Endothelial cell of umbilical vein (primary cell): ENCODE measurements around the gene AUH. TPM values are rescaled to one million over a fixed set of nuclear protein-coding genes. Genes with fewer than 3 reads are reported as not detected.

Experiments used
- BruUV-seq: library from RNA; stranded (reverse); fragments of 400-500 nt; replicated peaks from 2 replicates; lab custom pipeline; 2021; lab: Mats Ljungman, UMichigan
- CTCF ChIA-PET: fragments of 300-600, 350-600 bp; sonication (Branson Sonifier 250); formaldehyde crosslinking; loops from one replicate; lab custom pipeline; 2021; ENCODE audit warnings: antibody characterized with exemption, inconsistent platforms; lab: Charles Lee
- POLR2A ChIA-PET: fragments of 300-600, 350-600 bp; sonication (Branson Sonifier 250); formaldehyde crosslinking; loops from one replicate; lab custom pipeline; 2021; ENCODE audit warnings: antibody characterized with exemption, inconsistent platforms; lab: Charles Lee
- DNase-seq: peaks from one replicate; pipeline ENCODE4 v3.0.0-alpha.2; 2011; ENCODE audit warnings: low read depth, low spot score
- FAIRE-seq: peaks from 2 replicates; lab custom pipeline; 2011; peaks lifted over from hg19 to GRCh38; lab: Jason Lieb, UNC
- H2AFZ ChIP-seq: 2 replicates; pipeline ENCODE4 v1.6.0; 2012; ENCODE audit warnings: low read depth, low read length, control low read depth, inconsistent platforms
- H3K27ac ChIP-seq: 2 replicates; pipeline ENCODE4 v1.5.1; 2011; ENCODE audit warnings: low read depth, mild to moderate bottlenecking, control low read depth, low read length, moderate library complexity; ENCODE audit not compliant: insufficient read depth
- H3K27me3 ChIP-seq, 2 experiments: 2 replicates each; pipeline versions ENCODE4 v1.6.0 to v1.6.1; 2011; ENCODE audit warnings: low read length in 2 of 2, mixed read lengths in 1 of 2; ENCODE audit not compliant: control insufficient read depth in 2 of 2, insufficient read depth in 2 of 2
- H3K36me3 ChIP-seq, 2 experiments: 2 replicates in 1 of 2; 3 replicates in 1 of 2; pipeline ENCODE4 v1.5.1; 2011; ENCODE audit warnings: low read length in 2 of 2, mild to moderate bottlenecking in 1 of 2, moderate library complexity in 1 of 2; ENCODE audit not compliant: control insufficient read depth in 2 of 2, insufficient read depth in 2 of 2; ENCODE audit errors: extremely low read depth in 1 of 2
- H3K4me1 ChIP-seq: 3 replicates; pipeline ENCODE4 v1.5.1; 2011; ENCODE audit warnings: mild to moderate bottlenecking, low read length; ENCODE audit not compliant: control insufficient read depth, insufficient read depth; ENCODE audit errors: extremely low read depth
- H3K4me2 ChIP-seq: 2 replicates; pipeline ENCODE4 v1.6.1; 2011; ENCODE audit warnings: low read length, control low read depth, mixed read lengths; ENCODE audit not compliant: insufficient read depth
- H3K4me3 ChIP-seq, 3 experiments: fragments of 200-600 bp in 1 of 3; sonication (generic), shearing (Covaris generic) in 1 of 3; replicated peaks in 1 of 3; 2 replicates each; pipeline ENCODE4 v1.5.1; 2011 to 2016; ENCODE audit warnings: control low read depth in 3 of 3, low read length in 3 of 3, mild to moderate bottlenecking in 2 of 3, inconsistent platforms in 1 of 3, low read depth in 1 of 3, moderate library complexity in 1 of 3; ENCODE audit not compliant: insufficient read depth in 1 of 3
- H3K79me2 ChIP-seq: 2 replicates; pipeline ENCODE4 v1.6.0; 2012; ENCODE audit warnings: low read length, inconsistent platforms; ENCODE audit not compliant: control insufficient read depth, insufficient read depth
- H3K9ac ChIP-seq: replicated peaks from 2 replicates; pipeline ENCODE3; 2011; ENCODE audit warnings: low read length, control low read depth; ENCODE audit not compliant: insufficient read depth; ENCODE audit errors: extremely low read depth
- H3K9me1 ChIP-seq: replicated peaks from 3 replicates; pipeline ENCODE4 v1.6.0; 2011; ENCODE audit warnings: mild to moderate bottlenecking, low read length; ENCODE audit not compliant: control insufficient read depth, insufficient read depth; ENCODE audit errors: extremely low read depth
- H3K9me3 ChIP-seq: replicated peaks from 2 replicates; pipeline ENCODE4 v1.5.1; 2012; ENCODE audit warnings: low read length, inconsistent platforms; ENCODE audit not compliant: control insufficient read depth, insufficient read depth
- H4K20me1 ChIP-seq: replicated peaks from 2 replicates; pipeline ENCODE3; 2011; ENCODE audit warnings: mild to moderate bottlenecking, low read length; ENCODE audit not compliant: control insufficient read depth, insufficient read depth; ENCODE audit errors: extremely low read depth
- EZH2 ChIP-seq: IDR thresholded peaks from 2 replicates; pipeline ENCODE4 v1.6.1; 2012; ENCODE audit warnings: borderline replicate concordance, low read depth, mild to moderate bottlenecking, moderate library complexity, low read length, inconsistent platforms; ENCODE audit not compliant: severe bottlenecking
- FOS ChIP-seq: IDR thresholded peaks from 2 replicates; pipeline ENCODE4 v1.6.1; 2011; ENCODE audit warnings: mild to moderate bottlenecking, low read length, moderate library complexity, borderline replicate concordance; ENCODE audit not compliant: insufficient read depth
- GATA2 ChIP-seq: IDR thresholded peaks from 2 replicates; pipeline ENCODE4 v1.7.0; 2011; ENCODE audit warnings: low read depth, mild to moderate bottlenecking, moderate library complexity, mixed read lengths, low read length; ENCODE audit not compliant: insufficient read length, insufficient read depth
- JUN ChIP-seq: IDR thresholded peaks from 2 replicates; pipeline ENCODE4 v1.6.1; 2011; ENCODE audit warnings: borderline replicate concordance, low read depth; ENCODE audit not compliant: insufficient read length, insufficient read depth
- MYC ChIP-seq: IDR thresholded peaks from one replicate; pipeline ENCODE4 v1.6.1; 2011; ENCODE audit warnings: mild to moderate bottlenecking, low read depth, low read length
- dilution Hi-C: fragments of 300-500 bp; cut with MboI; formaldehyde crosslinking; loops from one replicate; pipeline ENCODE4 v1.15.0; 2019; ENCODE audit warnings: low sequenced_read_pairs; ENCODE audit not compliant: extremely low pct_ligation_motif_present
- intact Hi-C: fragments of 100-400 bp; cut with micrococcal nuclease; formaldehyde crosslinking; loops from one replicate; pipeline ENCODE4 v1.10.0; 2022
- polyA plus RNA-seq, 4 experiments: library from polyadenylated mRNA; depleted of rRNA in 3 of 4; stranded (reverse) in 3 of 4; unstranded in 1 of 4; fragments of >200 nt; gene quantifications; 2 replicates each; pipeline versions ENCODE4 v1.2.1 to v1.2.3, GENCODE V29; 2011 to 2012; ENCODE audit warnings: missing spikeins in 1 of 4
- total RNA-seq: library from RNA; stranded (reverse); gene quantifications from 2 replicates; pipeline ENCODE4 v1.2.3, GENCODE V29; 2021
- TF ChIP-seq, protein P1 (sequence below), 2 donors: IDR thresholded peaks; 1 replicate in 1 of 2; 2 replicates in 1 of 2; pipeline ENCODE4 v1.5.1; 2011; ENCODE audit warnings: low read length in 2 of 2, mild to moderate bottlenecking in 2 of 2, moderate library complexity in 2 of 2, control low read depth in 1 of 2, inconsistent platforms in 1 of 2, low read depth in 1 of 2; ENCODE audit not compliant: insufficient read depth in 1 of 2; ENCODE audit errors: extremely low read depth in 1 of 2

The AUH gene
- total and polyA plus RNA-seq, 2 donors (not counting 3 experiments of a cell fraction or from before 2014, with no cell fraction given): 2.3 to 9.2 TPM

DNA sequence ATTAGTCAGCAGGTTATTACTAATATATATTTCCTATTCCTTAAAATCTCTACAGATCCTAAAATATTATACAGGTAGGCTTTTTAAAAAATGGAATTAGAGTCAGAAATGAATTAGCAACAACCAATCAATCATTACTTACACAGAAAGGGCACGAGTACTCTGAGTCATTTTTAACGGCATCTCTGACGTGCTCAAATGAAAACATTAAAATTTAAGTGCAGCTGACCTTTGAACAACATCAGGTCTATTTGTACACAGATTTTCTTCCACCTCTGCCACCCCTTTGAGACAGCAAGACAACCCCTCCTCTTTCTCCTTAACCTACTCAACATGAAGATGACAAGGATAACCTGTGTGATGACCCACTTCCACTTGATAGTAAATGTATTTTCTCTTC is 19.1 kb downstream of the AUH start:
- Histone ChIP-seq H3K79me2 (no peaks in the 10 kb centered on the region), H3K4me2 (no peak overlapping the region), H4K20me1 (no peaks in the 10 kb centered on the region), H3K4me1 (no peaks in the 10 kb centered on the region), H3K9ac (no peak overlapping the region), H3K27me3 (no peaks in the 10 kb centered on the region), H3K4me3 (no peak overlapping the region), H3K9me1 (no peaks in the 10 kb centered on the region), H3K36me3 (peaks cover 0 to 5% of the 10 kb centered on the region in 2 experiments), H3K27ac (no peak overlapping the region), H3K9me3 (no peaks in the 10 kb centered on the region), H2AFZ (no peak overlapping the region)
- ChIA-PET CTCF (no interaction called here), POLR2A (no interaction called here)
- FAIRE-seq (no peak), DNase-seq (no peak)
- no TSS peak for BruUV-seq
- intact Hi-C loops (no loop called here), dilution Hi-C loops (no loop called here)
- TF ChIP-seq FOS (no peak), EZH2 (no peak), MYC (no peak), GATA2 (no peak)
- TF ChIP-seq, protein P1, sequence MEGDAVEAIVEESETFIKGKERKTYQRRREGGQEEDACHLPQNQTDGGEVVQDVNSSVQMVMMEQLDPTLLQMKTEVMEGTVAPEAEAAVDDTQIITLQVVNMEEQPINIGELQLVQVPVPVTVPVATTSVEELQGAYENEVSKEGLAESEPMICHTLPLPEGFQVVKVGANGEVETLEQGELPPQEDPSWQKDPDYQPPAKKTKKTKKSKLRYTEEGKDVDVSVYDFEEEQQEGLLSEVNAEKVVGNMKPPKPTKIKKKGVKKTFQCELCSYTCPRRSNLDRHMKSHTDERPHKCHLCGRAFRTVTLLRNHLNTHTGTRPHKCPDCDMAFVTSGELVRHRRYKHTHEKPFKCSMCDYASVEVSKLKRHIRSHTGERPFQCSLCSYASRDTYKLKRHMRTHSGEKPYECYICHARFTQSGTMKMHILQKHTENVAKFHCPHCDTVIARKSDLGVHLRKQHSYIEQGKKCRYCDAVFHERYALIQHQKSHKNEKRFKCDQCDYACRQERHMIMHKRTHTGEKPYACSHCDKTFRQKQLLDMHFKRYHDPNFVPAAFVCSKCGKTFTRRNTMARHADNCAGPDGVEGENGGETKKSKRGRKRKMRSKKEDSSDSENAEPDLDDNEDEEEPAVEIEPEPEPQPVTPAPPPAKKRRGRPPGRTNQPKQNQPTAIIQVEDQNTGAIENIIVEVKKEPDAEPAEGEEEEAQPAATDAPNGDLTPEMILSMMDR (IDR thresholded peaks at IDR 0.05; ENCODE audit: extremely low read depth in 1 of 2, insufficient read depth in 1 of 2, low read depth in 1 of 2, low read length in 2 of 2): no peak

DNA sequence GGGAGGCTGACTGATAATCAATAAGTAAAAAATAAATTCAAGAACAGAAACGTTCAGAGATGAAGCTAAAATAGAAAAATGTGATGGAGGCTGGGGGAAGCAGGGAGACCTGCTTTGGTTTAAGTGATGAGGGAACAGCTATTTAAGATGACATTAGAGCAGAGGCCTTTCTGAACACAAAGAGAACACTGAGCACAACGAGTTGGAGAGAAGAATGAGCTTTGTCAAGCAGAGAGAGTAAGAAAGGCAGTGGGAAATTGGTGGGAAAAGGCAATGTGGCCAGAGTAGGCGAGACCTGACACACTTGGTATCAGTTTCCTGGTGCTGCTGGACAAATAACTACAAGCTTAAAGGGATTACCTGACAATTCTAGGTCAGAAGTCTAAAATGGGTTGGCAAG is 20.0 kb downstream of the AUH start:
- BruUV-seq: no TSS peak
- intact Hi-C loops: no loop called here
- FAIRE-seq: no peak

More for the DNA sequence above, 20.0 kb downstream of the AUH start:
- no peak overlapping the region for H3K4me2 ChIP-seq
- no peak overlapping the region for H3K27ac ChIP-seq
- H3K36me3 ChIP-seq: peaks cover 0 to 5% of the 10 kb centered on the region in 2 experiments
- H3K4me1 ChIP-seq: no peaks in the 10 kb centered on the region
- no peak overlapping the region for H3K9ac ChIP-seq
- no peaks in the 10 kb centered on the region for H3K79me2 ChIP-seq
- TF ChIP-seq MYC: no peak
- no peak for TF ChIP-seq JUN
- no peak for TF ChIP-seq FOS
- H3K9me1 ChIP-seq: no peaks in the 10 kb centered on the region
- no peaks in the 10 kb centered on the region for H3K27me3 ChIP-seq
- H4K20me1 ChIP-seq: no peaks in the 10 kb centered on the region
- H3K9me3 ChIP-seq: no peaks in the 10 kb centered on the region
- dilution Hi-C loops: no loop called here
- ChIA-PET CTCF (no interaction called here), POLR2A (no interaction called here)
- no peak overlapping the region for H2AFZ ChIP-seq
- DNase-seq: no peak
- no peak overlapping the region for H3K4me3 ChIP-seq
